WTC11 (cell line): Measurements from ENCODE around the gene UBE2H. TPM values are rescaled to one million over a fixed set of nuclear protein-coding genes. Genes with fewer than 3 reads are reported as not detected.

Source experiments
- AFF4 ChIP-seq: sonication (generic); formaldehyde crosslinking; IDR thresholded peaks from 2 replicates; pipeline ENCODE4 v1.8.1; 2023; ENCODE audit warnings: mild to moderate bottlenecking, missing genetic modification reagents, borderline replicate concordance
- CDX4 ChIP-seq: fragments of 250-450 bp; sonication (Bioruptor Pico); IDR thresholded peaks from 2 replicates; pipeline ENCODE4 v1.9.0; 2021; ENCODE audit warnings: moderate library complexity, mild to moderate bottlenecking, inconsistent platforms, borderline replicate concordance
- ELF4 ChIP-seq: sonication (generic); formaldehyde crosslinking; IDR thresholded peaks from 2 replicates; pipeline ENCODE4 v1.8.1; 2022; ENCODE audit warnings: low read depth, mild to moderate bottlenecking, moderate library complexity, missing genetic modification reagents
- ETV6 ChIP-seq: sonication (generic); formaldehyde crosslinking; IDR thresholded peaks from 2 replicates; pipeline ENCODE4 v1.8.1; 2022; ENCODE audit warnings: mild to moderate bottlenecking, missing genetic modification reagents
- FOXK1 ChIP-seq: sonication (generic); formaldehyde crosslinking; IDR thresholded peaks from 2 replicates; pipeline ENCODE4 v1.8.0; 2022; ENCODE audit warnings: mild to moderate bottlenecking, moderate library complexity, missing genetic modification reagents
- FOXP1 ChIP-seq: sonication (generic); formaldehyde crosslinking; IDR thresholded peaks from 2 replicates; pipeline ENCODE4 v1.8.0; 2022; ENCODE audit warnings: missing genetic modification reagents, mild to moderate bottlenecking, moderate library complexity, borderline replicate concordance
- GRHL2 ChIP-seq: fragments of 250-450 bp; sonication (Bioruptor Pico); IDR thresholded peaks from 2 replicates; pipeline ENCODE4 v1.8.0; 2022; ENCODE audit warnings: mild to moderate bottlenecking, moderate library complexity; ENCODE audit not compliant: insufficient replicate concordance, severe bottlenecking
- MAX ChIP-seq: sonication (generic); formaldehyde crosslinking; IDR thresholded peaks from 2 replicates; pipeline ENCODE4 v1.8.0; 2022; ENCODE audit warnings: mild to moderate bottlenecking, missing genetic modification reagents
- PRRX2 ChIP-seq: fragments of 250-450 bp; sonication (Bioruptor Pico); IDR thresholded peaks from 2 replicates; pipeline ENCODE4 v1.8.0; 2021; ENCODE audit warnings: mild to moderate bottlenecking
- RORB ChIP-seq: fragments of 250-450 bp; sonication (Bioruptor Pico); IDR thresholded peaks from 2 replicates; pipeline ENCODE4 v1.9.0; 2021; ENCODE audit warnings: mild to moderate bottlenecking
- SMAD3 ChIP-seq: sonication (generic); formaldehyde crosslinking; IDR thresholded peaks from 2 replicates; pipeline ENCODE4 v1.8.0; 2022; ENCODE audit warnings: missing genetic modification reagents, mild to moderate bottlenecking, borderline replicate concordance
- TCF7 ChIP-seq: sonication (generic); formaldehyde crosslinking; IDR thresholded peaks from 2 replicates; pipeline ENCODE4 v1.8.0; 2022; ENCODE audit warnings: mild to moderate bottlenecking, low read depth, missing genetic modification reagents, moderate library complexity
- ZNF219 ChIP-seq: sonication (generic); formaldehyde crosslinking; IDR thresholded peaks from 2 replicates; pipeline ENCODE4 v1.8.0; 2023; ENCODE audit warnings: missing genetic modification reagents, mild to moderate bottlenecking, borderline replicate concordance
- ZNF232 ChIP-seq: sonication (generic); formaldehyde crosslinking; IDR thresholded peaks from 2 replicates; pipeline ENCODE4 v1.8.0; 2022; ENCODE audit warnings: mild to moderate bottlenecking, missing genetic modification reagents
- ZNF416 ChIP-seq: fragments of 250-450 bp; sonication (Bioruptor Pico); IDR thresholded peaks from 2 replicates; pipeline ENCODE4 v1.9.0; 2021; ENCODE audit warnings: mild to moderate bottlenecking, inconsistent platforms
- ZNF423 ChIP-seq: fragments of 250-450 bp; sonication (Bioruptor Pico); IDR thresholded peaks from 2 replicates; pipeline ENCODE4 v2.1.2; 2022; ENCODE audit warnings: mild to moderate bottlenecking, moderate library complexity
- ZNF532 ChIP-seq: fragments of 250-450 bp; sonication (Bioruptor Pico); IDR thresholded peaks from 2 replicates; pipeline ENCODE4 v1.9.0; 2021; ENCODE audit warnings: mild to moderate bottlenecking, borderline replicate concordance
- total RNA-seq: library from RNA; stranded (reverse); gene quantifications from 3 replicates; pipeline ENCODE4 v1.2.3, GENCODE V29; 2021
- TF ChIP-seq, protein P1 (sequence below): sonication (generic); formaldehyde crosslinking; IDR thresholded peaks from 2 replicates; pipeline ENCODE4 v1.8.0; 2022; ENCODE audit warnings: missing genetic modification reagents
- TF ChIP-seq, protein P2 (sequence below): sonication (generic); formaldehyde crosslinking; conservative IDR thresholded peaks from 2 replicates; pipeline ENCODE4 v1.8.1; 2023; ENCODE audit warnings: mild to moderate bottlenecking, low read depth, missing genetic modification reagents, moderate library complexity
- TF ChIP-seq, protein P3 (sequence below): sonication (generic); formaldehyde crosslinking; IDR thresholded peaks from 2 replicates; pipeline ENCODE4 v1.8.1; 2022; ENCODE audit warnings: missing genetic modification reagents, borderline replicate concordance

Gene UBE2H
- total RNA-seq, 1 experiment from 2014 or later = 55.0 TPM

GRCh38 chr7:129829737-129830631 is 122.8 kb downstream of the UBE2H start (continued):
- TF ChIP-seq, protein P1, sequence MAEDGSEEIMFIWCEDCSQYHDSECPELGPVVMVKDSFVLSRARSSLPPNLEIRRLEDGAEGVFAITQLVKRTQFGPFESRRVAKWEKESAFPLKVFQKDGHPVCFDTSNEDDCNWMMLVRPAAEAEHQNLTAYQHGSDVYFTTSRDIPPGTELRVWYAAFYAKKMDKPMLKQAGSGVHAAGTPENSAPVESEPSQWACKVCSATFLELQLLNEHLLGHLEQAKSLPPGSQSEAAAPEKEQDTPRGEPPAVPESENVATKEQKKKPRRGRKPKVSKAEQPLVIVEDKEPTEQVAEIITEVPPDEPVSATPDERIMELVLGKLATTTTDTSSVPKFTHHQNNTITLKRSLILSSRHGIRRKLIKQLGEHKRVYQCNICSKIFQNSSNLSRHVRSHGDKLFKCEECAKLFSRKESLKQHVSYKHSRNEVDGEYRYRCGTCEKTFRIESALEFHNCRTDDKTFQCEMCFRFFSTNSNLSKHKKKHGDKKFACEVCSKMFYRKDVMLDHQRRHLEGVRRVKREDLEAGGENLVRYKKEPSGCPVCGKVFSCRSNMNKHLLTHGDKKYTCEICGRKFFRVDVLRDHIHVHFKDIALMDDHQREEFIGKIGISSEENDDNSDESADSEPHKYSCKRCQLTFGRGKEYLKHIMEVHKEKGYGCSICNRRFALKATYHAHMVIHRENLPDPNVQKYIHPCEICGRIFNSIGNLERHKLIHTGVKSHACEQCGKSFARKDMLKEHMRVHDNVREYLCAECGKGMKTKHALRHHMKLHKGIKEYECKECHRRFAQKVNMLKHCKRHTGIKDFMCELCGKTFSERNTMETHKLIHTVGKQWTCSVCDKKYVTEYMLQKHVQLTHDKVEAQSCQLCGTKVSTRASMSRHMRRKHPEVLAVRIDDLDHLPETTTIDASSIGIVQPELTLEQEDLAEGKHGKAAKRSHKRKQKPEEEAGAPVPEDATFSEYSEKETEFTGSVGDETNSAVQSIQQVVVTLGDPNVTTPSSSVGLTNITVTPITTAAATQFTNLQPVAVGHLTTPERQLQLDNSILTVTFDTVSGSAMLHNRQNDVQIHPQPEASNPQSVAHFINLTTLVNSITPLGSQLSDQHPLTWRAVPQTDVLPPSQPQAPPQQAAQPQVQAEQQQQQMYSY (CRISPR knock-in tag) = no peak
- TF ChIP-seq TCF7 (CRISPR knock-in tag) = no peak
- no peak for TF ChIP-seq FOXP1 (CRISPR knock-in tag)
- no peak for TF ChIP-seq ZNF232 (CRISPR knock-in tag)
- no peak for TF ChIP-seq ZNF532 (CRISPR knock-in tag)
- no peak for TF ChIP-seq ZNF416
- no peak for TF ChIP-seq CDX4
- TF ChIP-seq ETV6 (CRISPR knock-in tag) = 0 out of 2 replicates have a peak, but pooled peaks have one; percentile 47
- no peak for TF ChIP-seq ELF4 (CRISPR knock-in tag)
- TF ChIP-seq ZNF219 (CRISPR knock-in tag) = no peak
- TF ChIP-seq, protein P2, sequence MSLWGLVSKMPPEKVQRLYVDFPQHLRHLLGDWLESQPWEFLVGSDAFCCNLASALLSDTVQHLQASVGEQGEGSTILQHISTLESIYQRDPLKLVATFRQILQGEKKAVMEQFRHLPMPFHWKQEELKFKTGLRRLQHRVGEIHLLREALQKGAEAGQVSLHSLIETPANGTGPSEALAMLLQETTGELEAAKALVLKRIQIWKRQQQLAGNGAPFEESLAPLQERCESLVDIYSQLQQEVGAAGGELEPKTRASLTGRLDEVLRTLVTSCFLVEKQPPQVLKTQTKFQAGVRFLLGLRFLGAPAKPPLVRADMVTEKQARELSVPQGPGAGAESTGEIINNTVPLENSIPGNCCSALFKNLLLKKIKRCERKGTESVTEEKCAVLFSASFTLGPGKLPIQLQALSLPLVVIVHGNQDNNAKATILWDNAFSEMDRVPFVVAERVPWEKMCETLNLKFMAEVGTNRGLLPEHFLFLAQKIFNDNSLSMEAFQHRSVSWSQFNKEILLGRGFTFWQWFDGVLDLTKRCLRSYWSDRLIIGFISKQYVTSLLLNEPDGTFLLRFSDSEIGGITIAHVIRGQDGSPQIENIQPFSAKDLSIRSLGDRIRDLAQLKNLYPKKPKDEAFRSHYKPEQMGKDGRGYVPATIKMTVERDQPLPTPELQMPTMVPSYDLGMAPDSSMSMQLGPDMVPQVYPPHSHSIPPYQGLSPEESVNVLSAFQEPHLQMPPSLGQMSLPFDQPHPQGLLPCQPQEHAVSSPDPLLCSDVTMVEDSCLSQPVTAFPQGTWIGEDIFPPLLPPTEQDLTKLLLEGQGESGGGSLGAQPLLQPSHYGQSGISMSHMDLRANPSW (CRISPR knock-in tag) = no peak
- TF ChIP-seq PRRX2 (CRISPR knock-in tag) = 0 out of 2 replicates have a peak, but pooled peaks have one; percentile 32
- no peak for TF ChIP-seq AFF4 (CRISPR knock-in tag)
- TF ChIP-seq GRHL2 (CRISPR knock-in tag) = no peak
- TF ChIP-seq, protein P3, sequence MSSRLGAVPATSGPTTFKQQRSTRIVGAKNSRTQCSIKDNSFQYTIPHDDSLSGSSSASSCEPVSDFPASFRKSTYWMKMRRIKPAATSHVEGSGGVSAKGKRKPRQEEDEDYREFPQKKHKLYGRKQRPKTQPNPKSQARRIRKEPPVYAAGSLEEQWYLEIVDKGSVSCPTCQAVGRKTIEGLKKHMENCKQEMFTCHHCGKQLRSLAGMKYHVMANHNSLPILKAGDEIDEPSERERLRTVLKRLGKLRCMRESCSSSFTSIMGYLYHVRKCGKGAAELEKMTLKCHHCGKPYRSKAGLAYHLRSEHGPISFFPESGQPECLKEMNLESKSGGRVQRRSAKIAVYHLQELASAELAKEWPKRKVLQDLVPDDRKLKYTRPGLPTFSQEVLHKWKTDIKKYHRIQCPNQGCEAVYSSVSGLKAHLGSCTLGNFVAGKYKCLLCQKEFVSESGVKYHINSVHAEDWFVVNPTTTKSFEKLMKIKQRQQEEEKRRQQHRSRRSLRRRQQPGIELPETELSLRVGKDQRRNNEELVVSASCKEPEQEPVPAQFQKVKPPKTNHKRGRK (CRISPR knock-in tag) = peak; percentile 87; the same call in 1 of the 2 replicates
- TF ChIP-seq SMAD3 (CRISPR knock-in tag) = no peak
- no peak for TF ChIP-seq MAX (CRISPR knock-in tag)
- no peak for TF ChIP-seq FOXK1
- no peak for TF ChIP-seq RORB (CRISPR knock-in tag)
- peak; percentile 74 for TF ChIP-seq ZNF423
